ENCODE results near the gene PTPRN2. TPM values are rescaled to one million over a fixed set of nuclear protein-coding genes. Genes with fewer than 3 reads are reported as not detected.

PTPRN2 gene
- total and polyA plus RNA-seq, 2 of the 13 experiments (the other 11 are each of a cell fraction or from before 2014, with no cell fraction given): 2.5 to 24.2 TPM

- CTCF ChIA-PET (ENCODE audit: low intra/inter-chr PET ratio, low total read pairs): no interaction called here
- FAIRE-seq (no peak), ATAC-seq (no peak)
These were observed 38.9 kb downstream of the PTPRN2 start for GRCh38 chr7:158548726-158549125.

GRCh38 chr7:158547817-158548216, 39.8 kb downstream of the PTPRN2 start:
- ChIA-PET POLR2A (no interaction called here), CTCF (ENCODE audit: low intra/inter-chr PET ratio, low total read pairs) (no interaction called here)
- Histone ChIP-seq H3K9ac (ENCODE audit: insufficient read depth, low read depth, low read length) (no peak overlapping the region), H3K36me3 (replicated peaks in 1 of 2; ENCODE audit: control insufficient read depth in 1 of 2, insufficient read depth in 2 of 2, low read length in 2 of 2) (peaks cover 1 to 5% of the 10 kb centered on the region in 2 experiments; a peak in 3 of 5 replicates), H3K27me3 (ENCODE audit: control insufficient read depth in 1 of 2, insufficient read depth in 2 of 2, low read length in 2 of 2) (no peaks in the 10 kb centered on the region), H3K4me1 (ENCODE audit: insufficient read depth, low read length) (peaks cover 13% of the 10 kb centered on the region), H3K9me3 (ENCODE audit: low read length) (no peaks in the 10 kb centered on the region), H3K4me2 (ENCODE audit: low read depth, low read length) (no peak overlapping the region), H3K4me3 (replicated peaks in 1 of 3; ENCODE audit: insufficient read depth in 1 of 3, low read depth in 2 of 3, low read length in 3 of 3) (no peak overlapping the region), H3K27ac (ENCODE audit: extremely low read length, insufficient read depth, low read length) (no peak overlapping the region), H3K79me2 (ENCODE audit: insufficient read depth, low read length) (peaks cover 3% of the 10 kb centered on the region), H2AFZ (ENCODE audit: low read length) (no peak overlapping the region), H4K20me1 (ENCODE audit: insufficient read depth, low read length) (peaks cover 56% of the 10 kb centered on the region; the same call in 1 of the 2 replicates)
- FAIRE-seq (no peak), ATAC-seq (no peak), DNase-seq (ENCODE audit: low spot score) (no peak)
- TF ChIP-seq RNF2 (conservative IDR thresholded peaks at IDR 0.05; ENCODE audit: low read depth): no peak
- no peak for TF ChIP-seq ZNF335 (CRISPR knock-in tag; IDR thresholded peaks at IDR 0.05)
- no peak for TF ChIP-seq TAF1 (CRISPR knock-in tag; IDR thresholded peaks at IDR 0.05)
- no peak for TF ChIP-seq TP53 (CRISPR knock-in tag; conservative IDR thresholded peaks at IDR 0.05)
- no peak for TF ChIP-seq CREB1 (IDR thresholded peaks at IDR 0.05)
- no peak for TF ChIP-seq CREB1 (CRISPR knock-in tag; IDR thresholded peaks at IDR 0.05)
- TF ChIP-seq RARG (CRISPR knock-in tag; IDR thresholded peaks at IDR 0.05; ENCODE audit: low read depth): no peak
- no peak for TF ChIP-seq SNAPC4 (CRISPR knock-in tag; IDR thresholded peaks at IDR 0.05)
- no peak for TF ChIP-seq GPN1 (CRISPR knock-in tag; IDR thresholded peaks at IDR 0.05; ENCODE audit: borderline replicate concordance)
- no peak for TF ChIP-seq ZNF317 (CRISPR knock-in tag; IDR thresholded peaks at IDR 0.05)
- WGBS (ENCODE audit: low lambda C conversion rate): 86% methylated on average over 7 of the region's 9 CpGs
- BruUV-seq (replicated peaks): no TSS peak
- intact Hi-C loops (cut with micrococcal nuclease; ENCODE audit: unreplicated experiment) (no loop called here), in situ Hi-C loops (cut with HindIII; ENCODE audit: extremely low pct_ligation_motif_present, low pct_unique_long_range_greater_than_20kb) (no loop called here)

More at GRCh38 chr7:158548726-158549125, 38.9 kb downstream of the PTPRN2 start:
- Histone ChIP-seq H3K27ac (ENCODE audit: extremely low read length, insufficient read depth, low read length) (no peak overlapping the region), H3K4me2 (ENCODE audit: low read depth, low read length) (no peak overlapping the region), H3K4me3 (replicated peaks in 1 of 3; ENCODE audit: insufficient read depth in 1 of 3, low read depth in 2 of 3, low read length in 3 of 3) (no peak overlapping the region), H3K27me3 (ENCODE audit: control insufficient read depth in 1 of 2, insufficient read depth in 2 of 2, low read length in 2 of 2) (no peaks in the 10 kb centered on the region), H2AFZ (ENCODE audit: low read length) (no peak overlapping the region), H3K4me1 (ENCODE audit: insufficient read depth, low read length) (peaks cover 4% of the 10 kb centered on the region), H3K79me2 (ENCODE audit: insufficient read depth, low read length) (peaks cover 11% of the 10 kb centered on the region), H4K20me1 (ENCODE audit: insufficient read depth, low read length) (peaks cover 58% of the 10 kb centered on the region), H3K9ac (ENCODE audit: insufficient read depth, low read depth, low read length) (no peak overlapping the region), H3K36me3 (replicated peaks in 1 of 2; ENCODE audit: control insufficient read depth in 1 of 2, insufficient read depth in 2 of 2, low read length in 2 of 2) (peaks cover 1 to 5% of the 10 kb centered on the region in 2 experiments; a peak in 3 of 5 replicates), H3K9me3 (ENCODE audit: low read length) (no peaks in the 10 kb centered on the region)
- BruUV-seq (replicated peaks): no TSS peak
- WGBS (ENCODE audit: low lambda C conversion rate): 93% methylated on average over 10 of the region's 14 CpGs
- POLR2A ChIA-PET: interaction anchor here (1.0 kb wide), 1 partner anchor 32 kb away, joined by 4 read pairs; no protein-coding TSS in a partner anchor
- in situ Hi-C loops (cut with HindIII; ENCODE audit: extremely low pct_ligation_motif_present, low pct_unique_long_range_greater_than_20kb): no loop called here
- intact Hi-C loops (cut with micrococcal nuclease; ENCODE audit: unreplicated experiment): no loop called here
- DNase-seq (ENCODE audit: low spot score): no peak
- no peak for TF ChIP-seq NFYC (CRISPR knock-in tag; IDR thresholded peaks at IDR 0.05)
